HEK293 (cell line): ENCODE measurements around the gene CDH22.

ENCODE experiments used
- BCL11B ChIP-seq: fragments of 450-650 bp; formaldehyde crosslinking; IDR thresholded peaks from 2 replicates; pipeline ENCODE4 v1.5.1; 2016; ENCODE audit warnings: low read depth, missing biosample characterization, missing genetic modification characterization
- GLIS2 ChIP-seq: fragments of 450-650 bp; formaldehyde crosslinking; IDR thresholded peaks from 2 replicates; pipeline ENCODE4 v1.5.1; 2016; ENCODE audit warnings: missing biosample characterization, missing genetic modification characterization
- KLF16 ChIP-seq: fragments of 450-650 bp; formaldehyde crosslinking; IDR thresholded peaks from 2 replicates; pipeline ENCODE4 v1.5.1; 2017; ENCODE audit warnings: missing biosample characterization, missing genetic modification characterization
- MYNN ChIP-seq: fragments of 450-650 bp; formaldehyde crosslinking; IDR thresholded peaks from 2 replicates; pipeline ENCODE4 v1.5.1; 2016; ENCODE audit warnings: missing biosample characterization, missing genetic modification characterization, borderline replicate concordance
- MZF1 ChIP-seq: fragments of 450-650 bp; formaldehyde crosslinking; IDR thresholded peaks from 2 replicates; pipeline ENCODE4 v1.5.1; 2017; ENCODE audit warnings: missing biosample characterization, missing genetic modification characterization, borderline replicate concordance
- TRIM28 ChIP-seq: IDR thresholded peaks from 2 replicates; pipeline ENCODE4 v1.6.1; 2011; ENCODE audit warnings: low read length, control low read depth, borderline replicate concordance
- ZBTB8A ChIP-seq: fragments of 450-650 bp; formaldehyde crosslinking; IDR thresholded peaks from 2 replicates; pipeline ENCODE4 v1.5.1; 2016; ENCODE audit warnings: missing biosample characterization, missing genetic modification characterization
- ZIC2 ChIP-seq: fragments of 450-650 bp; formaldehyde crosslinking; IDR thresholded peaks from 2 replicates; pipeline ENCODE4 v1.5.1; 2016; ENCODE audit warnings: missing biosample characterization, missing genetic modification characterization
- ZNF274 ChIP-seq, 2 experiments: fragments of 200-500 bp in 1 of 2; fragments of 450-650 bp in 1 of 2; sonication (Bioruptor generic) in 1 of 2; formaldehyde crosslinking in 1 of 2; IDR thresholded peaks; 2 replicates each; pipeline versions ENCODE4 v1.5.1 to v1.6.1; 2014 to 2016; ENCODE audit warnings: borderline replicate concordance in 1 of 2, inconsistent platforms in 1 of 2, low read length in 1 of 2, missing biosample characterization in 1 of 2, missing genetic modification characterization in 1 of 2
- ZNF510 ChIP-seq: fragments of 450-650 bp; formaldehyde crosslinking; IDR thresholded peaks from 2 replicates; pipeline ENCODE4 v1.5.1; 2018; ENCODE audit warnings: mild to moderate bottlenecking, missing genetic modification characterization, missing biosample characterization; ENCODE audit not compliant: insufficient replicate concordance
- ZNF645 ChIP-seq: fragments of 450-650 bp; formaldehyde crosslinking; IDR thresholded peaks from 2 replicates; pipeline ENCODE4; 2016; ENCODE audit warnings: missing biosample characterization, missing genetic modification characterization
- TF ChIP-seq, protein P1 (sequence below): fragments of 450-650 bp; formaldehyde crosslinking; IDR thresholded peaks from 2 replicates; pipeline ENCODE4 v1.5.1; 2016; ENCODE audit warnings: missing biosample characterization, missing genetic modification characterization
- TF ChIP-seq, protein P2 (sequence below): fragments of 450-650 bp; formaldehyde crosslinking; IDR thresholded peaks from 2 replicates; pipeline ENCODE4 v1.5.1; 2016; ENCODE audit warnings: missing biosample characterization, missing genetic modification characterization
- TF ChIP-seq, protein P3 (sequence below): sonication (generic); formaldehyde crosslinking; IDR thresholded peaks from 2 replicates; pipeline ENCODE4 v1.8.1; 2022; ENCODE audit warnings: mild to moderate bottlenecking, moderate library complexity, missing genetic modification reagents

GRCh38 chr20:46341074-46342009, 33.0 kb upstream of the CDH22 start:
- TF ChIP-seq KLF16 (tag by site-specific recombination) (no peak), BCL11B (tag by site-specific recombination) (no peak), ZBTB8A (no peak), ZNF510 (tag by site-specific recombination) (no peak), ZIC2 (tag by site-specific recombination) (no peak), MZF1 (tag by site-specific recombination) (no peak), TRIM28 (no peak), ZNF274 (IDR thresholded peaks at IDR 0.05; ENCODE audit: low read length) (no peak), ZNF274 (tag by site-specific recombination; IDR thresholded peaks at IDR 0.05; ENCODE audit: borderline replicate concordance) (no peak), ZNF645 (tag by site-specific recombination) (no peak), GLIS2 (no peak), MYNN (tag by site-specific recombination) (no peak)
- TF ChIP-seq, protein P1, sequence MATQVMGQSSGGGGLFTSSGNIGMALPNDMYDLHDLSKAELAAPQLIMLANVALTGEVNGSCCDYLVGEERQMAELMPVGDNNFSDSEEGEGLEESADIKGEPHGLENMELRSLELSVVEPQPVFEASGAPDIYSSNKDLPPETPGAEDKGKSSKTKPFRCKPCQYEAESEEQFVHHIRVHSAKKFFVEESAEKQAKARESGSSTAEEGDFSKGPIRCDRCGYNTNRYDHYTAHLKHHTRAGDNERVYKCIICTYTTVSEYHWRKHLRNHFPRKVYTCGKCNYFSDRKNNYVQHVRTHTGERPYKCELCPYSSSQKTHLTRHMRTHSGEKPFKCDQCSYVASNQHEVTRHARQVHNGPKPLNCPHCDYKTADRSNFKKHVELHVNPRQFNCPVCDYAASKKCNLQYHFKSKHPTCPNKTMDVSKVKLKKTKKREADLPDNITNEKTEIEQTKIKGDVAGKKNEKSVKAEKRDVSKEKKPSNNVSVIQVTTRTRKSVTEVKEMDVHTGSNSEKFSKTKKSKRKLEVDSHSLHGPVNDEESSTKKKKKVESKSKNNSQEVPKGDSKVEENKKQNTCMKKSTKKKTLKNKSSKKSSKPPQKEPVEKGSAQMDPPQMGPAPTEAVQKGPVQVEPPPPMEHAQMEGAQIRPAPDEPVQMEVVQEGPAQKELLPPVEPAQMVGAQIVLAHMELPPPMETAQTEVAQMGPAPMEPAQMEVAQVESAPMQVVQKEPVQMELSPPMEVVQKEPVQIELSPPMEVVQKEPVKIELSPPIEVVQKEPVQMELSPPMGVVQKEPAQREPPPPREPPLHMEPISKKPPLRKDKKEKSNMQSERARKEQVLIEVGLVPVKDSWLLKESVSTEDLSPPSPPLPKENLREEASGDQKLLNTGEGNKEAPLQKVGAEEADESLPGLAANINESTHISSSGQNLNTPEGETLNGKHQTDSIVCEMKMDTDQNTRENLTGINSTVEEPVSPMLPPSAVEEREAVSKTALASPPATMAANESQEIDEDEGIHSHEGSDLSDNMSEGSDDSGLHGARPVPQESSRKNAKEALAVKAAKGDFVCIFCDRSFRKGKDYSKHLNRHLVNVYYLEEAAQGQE (tag by site-specific recombination), result no peak
- TF ChIP-seq, protein P2, sequence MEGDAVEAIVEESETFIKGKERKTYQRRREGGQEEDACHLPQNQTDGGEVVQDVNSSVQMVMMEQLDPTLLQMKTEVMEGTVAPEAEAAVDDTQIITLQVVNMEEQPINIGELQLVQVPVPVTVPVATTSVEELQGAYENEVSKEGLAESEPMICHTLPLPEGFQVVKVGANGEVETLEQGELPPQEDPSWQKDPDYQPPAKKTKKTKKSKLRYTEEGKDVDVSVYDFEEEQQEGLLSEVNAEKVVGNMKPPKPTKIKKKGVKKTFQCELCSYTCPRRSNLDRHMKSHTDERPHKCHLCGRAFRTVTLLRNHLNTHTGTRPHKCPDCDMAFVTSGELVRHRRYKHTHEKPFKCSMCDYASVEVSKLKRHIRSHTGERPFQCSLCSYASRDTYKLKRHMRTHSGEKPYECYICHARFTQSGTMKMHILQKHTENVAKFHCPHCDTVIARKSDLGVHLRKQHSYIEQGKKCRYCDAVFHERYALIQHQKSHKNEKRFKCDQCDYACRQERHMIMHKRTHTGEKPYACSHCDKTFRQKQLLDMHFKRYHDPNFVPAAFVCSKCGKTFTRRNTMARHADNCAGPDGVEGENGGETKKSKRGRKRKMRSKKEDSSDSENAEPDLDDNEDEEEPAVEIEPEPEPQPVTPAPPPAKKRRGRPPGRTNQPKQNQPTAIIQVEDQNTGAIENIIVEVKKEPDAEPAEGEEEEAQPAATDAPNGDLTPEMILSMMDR (tag by site-specific recombination), result no peak
- TF ChIP-seq, protein P3, sequence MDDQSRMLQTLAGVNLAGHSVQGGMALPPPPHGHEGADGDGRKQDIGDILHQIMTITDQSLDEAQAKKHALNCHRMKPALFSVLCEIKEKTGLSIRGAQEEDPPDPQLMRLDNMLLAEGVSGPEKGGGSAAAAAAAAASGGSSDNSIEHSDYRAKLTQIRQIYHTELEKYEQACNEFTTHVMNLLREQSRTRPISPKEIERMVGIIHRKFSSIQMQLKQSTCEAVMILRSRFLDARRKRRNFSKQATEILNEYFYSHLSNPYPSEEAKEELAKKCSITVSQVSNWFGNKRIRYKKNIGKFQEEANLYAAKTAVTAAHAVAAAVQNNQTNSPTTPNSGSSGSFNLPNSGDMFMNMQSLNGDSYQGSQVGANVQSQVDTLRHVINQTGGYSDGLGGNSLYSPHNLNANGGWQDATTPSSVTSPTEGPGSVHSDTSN, result no peak
